HCT116 (cell line): ENCODE measurements around the gene GALNT14. TPM values are rescaled to one million over a fixed set of nuclear protein-coding genes. Genes with fewer than 3 reads are reported as not detected.

Experiments used
- ATAC-seq: fragments of 200-7000 bp; cut with Tn5 transposase; 2 replicates; pipeline ENCODE4 v1.9.1; 2020; ENCODE audit warnings: mild to moderate bottlenecking, moderate library complexity
- BruUV-seq: library from RNA; stranded (reverse); fragments of 400-500 nt; replicated peaks from 2 replicates; lab custom pipeline; 2021; lab: Mats Ljungman, UMichigan
- CTCF ChIA-PET: fragments of 300-600 bp; sonication (Branson Sonifier 250); formaldehyde crosslinking; loops from one replicate; lab custom pipeline; 2021; ENCODE audit warnings: antibody characterized with exemption; lab: Charles Lee
- POLR2A ChIA-PET: fragments of 300-600, 350-600 bp; sonication (Branson Sonifier 250); formaldehyde crosslinking; loops from one replicate; lab custom pipeline; 2021; ENCODE audit warnings: antibody characterized with exemption; lab: Charles Lee
- RAD21 ChIA-PET, 2 experiments: fragments of 300-600 bp; sonication (Branson Sonifier 250); formaldehyde crosslinking; loops; one replicate each; lab custom pipeline; 2023; ENCODE audit warnings: low total read pairs in 2 of 2; ENCODE audit not compliant: uncharacterized antibody in 2 of 2, unreplicated experiment in 2 of 2, low non-redundant PET in 1 of 2; lab: Charles Lee
- DNase-seq: peaks from one replicate; pipeline ENCODE4 v3.0.0-alpha.2; 2010; ENCODE audit warnings: low read depth, low spot score
- H2AFZ ChIP-seq: fragments of 200-600 bp; shearing (Covaris generic), sonication (generic); 2 replicates; pipeline ENCODE4 v1.6.1; 2017; ENCODE audit warnings: low read depth, mixed run types, mixed read lengths, antibody characterized with exemption, low read length; ENCODE audit not compliant: poor library complexity, severe bottlenecking
- H3K27ac ChIP-seq: 2 replicates; pipeline ENCODE4 v1.5.1; 2012; ENCODE audit warnings: low read depth, low read length
- H3K27me3 ChIP-seq: fragments of 200-600 bp; sonication (generic); 2 replicates; pipeline ENCODE4 v1.6.1; 2016; ENCODE audit warnings: mixed run types, low read length, mixed read lengths; ENCODE audit not compliant: insufficient read depth
- H3K36me3 ChIP-seq, 2 experiments: fragments of 200-500 bp in 1 of 2; fragments of 200-600 bp in 1 of 2; sonication (Bioruptor generic) in 1 of 2; sonication (generic) in 1 of 2; 2 replicates each; pipeline versions ENCODE4 v1.5.1 to v1.6.1; 2014 to 2016; ENCODE audit warnings: low read length in 2 of 2, inconsistent platforms in 1 of 2, mixed read lengths in 1 of 2, mixed run types in 1 of 2; ENCODE audit not compliant: insufficient read depth in 2 of 2, control insufficient read depth in 1 of 2
- H3K4me1 ChIP-seq, 2 experiments: fragments of 200-600 bp in 1 of 2; sonication (generic) in 1 of 2; 2 replicates each; pipeline versions ENCODE4 v1.5.1 to v1.6.1; 2012 to 2017; ENCODE audit warnings: low read length in 2 of 2, inconsistent platforms in 1 of 2, mild to moderate bottlenecking in 1 of 2, mixed read lengths in 1 of 2, mixed run types in 1 of 2, moderate library complexity in 1 of 2; ENCODE audit not compliant: insufficient read depth in 2 of 2, control insufficient read depth in 1 of 2
- H3K4me2 ChIP-seq: fragments of 200-600 bp; sonication (generic); 2 replicates; pipeline ENCODE4 v1.6.1; 2017; ENCODE audit warnings: mixed run types, low read length, mixed read lengths
- H3K4me3 ChIP-seq, 2 experiments: fragments of 200-600 bp in 1 of 2; sonication (generic) in 1 of 2; replicated peaks in 1 of 2; 2 replicates each; pipeline ENCODE4 v1.5.1; 2011 to 2016; ENCODE audit warnings: low read length in 2 of 2, control low read depth in 1 of 2, low read depth in 1 of 2, mild to moderate bottlenecking in 1 of 2, mixed read lengths in 1 of 2, mixed run types in 1 of 2
- H3K79me2 ChIP-seq: fragments of 200-600 bp; sonication (generic); 2 replicates; pipeline ENCODE4 v1.6.1; 2017; ENCODE audit warnings: mild to moderate bottlenecking, mixed run types, low read length, moderate library complexity, mixed read lengths; ENCODE audit not compliant: insufficient read depth
- H3K9ac ChIP-seq: fragments of 200-600 bp; sonication (generic); 2 replicates; pipeline ENCODE4 v1.6.1; 2016; ENCODE audit warnings: low read length, mixed read lengths
- H3K9me2 ChIP-seq: fragments of 200-600 bp; sonication (generic), shearing (Covaris generic); 2 replicates; pipeline ENCODE4 v1.6.1; 2017; ENCODE audit warnings: mixed run types, mild to moderate bottlenecking, moderate library complexity; ENCODE audit not compliant: insufficient read depth
- H3K9me3 ChIP-seq, 2 experiments: fragments of 200-500 bp in 1 of 2; fragments of 200-600 bp in 1 of 2; sonication (Bioruptor generic) in 1 of 2; sonication (generic) in 1 of 2; 2 replicates each; pipeline ENCODE4 v1.6.1; 2014 to 2017; ENCODE audit warnings: low read length in 2 of 2, mixed read lengths in 2 of 2, inconsistent platforms in 1 of 2, low read depth in 1 of 2, mild to moderate bottlenecking in 1 of 2, mixed run types in 1 of 2, moderate library complexity in 1 of 2; ENCODE audit not compliant: control insufficient read depth in 1 of 2, insufficient read depth in 1 of 2
- H4K20me1 ChIP-seq: fragments of 200-600 bp; sonication (generic), shearing (Covaris generic); 2 replicates; pipeline ENCODE4 v1.6.1; 2017; ENCODE audit warnings: mixed run types, mild to moderate bottlenecking, moderate library complexity; ENCODE audit not compliant: insufficient read depth
- CBX3 ChIP-seq: IDR thresholded peaks from 2 replicates; pipeline ENCODE4 v1.6.1; 2012; ENCODE audit warnings: low read depth
- CEBPB ChIP-seq: IDR thresholded peaks from 2 replicates; pipeline ENCODE4 v1.6.1; 2012; ENCODE audit warnings: low read depth
- ELF1 ChIP-seq: IDR thresholded peaks from 2 replicates; pipeline ENCODE4 v1.6.1; 2012; ENCODE audit warnings: low read depth, borderline replicate concordance
- EZH2 ChIP-seq: fragments of 200-600 bp; sonication (generic); IDR thresholded peaks from 2 replicates; pipeline ENCODE4 v1.6.1; 2017; ENCODE audit warnings: antibody characterized with exemption, mixed run types
- EZH2phosphoT487 ChIP-seq: fragments of 200-600 bp; IDR thresholded peaks from 2 replicates; pipeline ENCODE4 v1.6.1; 2018; ENCODE audit warnings: antibody characterized with exemption, borderline replicate concordance
- FOSL1 ChIP-seq: IDR thresholded peaks from 2 replicates; pipeline ENCODE4 v1.6.1; 2012; ENCODE audit warnings: low read depth
- MAX ChIP-seq: IDR thresholded peaks from 2 replicates; pipeline ENCODE4 v1.6.1; 2012
- POLR2AphosphoS5 ChIP-seq: IDR thresholded peaks from 2 replicates; pipeline ENCODE4 v1.6.1; 2011; ENCODE audit warnings: mild to moderate bottlenecking, low read depth, low read length, moderate library complexity
- RAD21 ChIP-seq: IDR thresholded peaks from 2 replicates; pipeline ENCODE4 v1.6.1; 2012; ENCODE audit warnings: low read depth, mild to moderate bottlenecking
- REST ChIP-seq: IDR thresholded peaks from 2 replicates; pipeline ENCODE4 v1.6.1; 2012; ENCODE audit warnings: low read depth
- SP1 ChIP-seq: IDR thresholded peaks from 2 replicates; pipeline ENCODE4 v1.6.1; 2012; ENCODE audit warnings: low read depth
- SRF ChIP-seq: IDR thresholded peaks from 2 replicates; pipeline ENCODE4 v1.6.1; 2012; ENCODE audit warnings: low read depth
- YY1 ChIP-seq: IDR thresholded peaks from 2 replicates; pipeline ENCODE4 v1.6.1; 2011; ENCODE audit warnings: low read length, low read depth, moderate library complexity, mild to moderate bottlenecking; ENCODE audit not compliant: insufficient replicate concordance; ENCODE audit errors: extremely low read depth
- ZNF274 ChIP-seq: fragments of 200-500 bp; sonication (Bioruptor generic); IDR thresholded peaks from 2 replicates; pipeline ENCODE4 v1.6.1; 2014; ENCODE audit warnings: mild to moderate bottlenecking, low read depth, low read length, inconsistent platforms
- intact Hi-C: fragments of 100-400 bp; cut with micrococcal nuclease; formaldehyde crosslinking; loops from 2 replicates; pipeline ENCODE4 v1.10.0; 2022
- total RNA-seq: library from RNA; stranded (reverse); gene quantifications from one replicate; pipeline ENCODE4 v1.2.1, GENCODE V29; 2021; ENCODE audit not compliant: unreplicated experiment
- TF ChIP-seq, protein P1 (sequence below): IDR thresholded peaks from 2 replicates; pipeline ENCODE4 v1.6.1; 2012

GALNT14 gene
- total RNA-seq, 1 experiment from 2014 or later = 11.2 TPM

- BruUV-seq = no TSS peak
- no peak overlapping the region for H3K9ac ChIP-seq
- H3K79me2 ChIP-seq = peaks cover 4% of the 10 kb centered on the region; the same call in 1 of the 2 replicates
- TF ChIP-seq RAD21 (no peak), CEBPB (no peak), MAX (no peak), POLR2AphosphoS5 (no peak)
- H3K9me2 ChIP-seq = no peaks in the 10 kb centered on the region
- H3K36me3 ChIP-seq = no peaks in the 10 kb centered on the region
- H3K9me3 ChIP-seq = no peaks in the 10 kb centered on the region
- DNase-seq (no peak), ATAC-seq (no peak)
- H2AFZ ChIP-seq = no peak overlapping the region
- H3K4me2 ChIP-seq = no peak overlapping the region
- H3K27ac ChIP-seq = no peak overlapping the region
- no peaks in the 10 kb centered on the region for H3K27me3 ChIP-seq
- H3K4me3 ChIP-seq = no peak overlapping the region
- RAD21 ChIA-PET = no interaction called here
- intact Hi-C loops = no loop called here
- POLR2A ChIA-PET = no interaction called here
- no peaks in the 10 kb centered on the region; the same call in 1 of the 2 replicates for H4K20me1 ChIP-seq
- H3K4me1 ChIP-seq = no peaks in the 10 kb centered on the region
- CTCF ChIA-PET = no interaction called here
Measured at GRCh38 chr2:31124904-31125303, 13.3 kb downstream of the GALNT14 start.

- DNase-seq (no peak), ATAC-seq (no peak)
- Histone ChIP-seq H3K9ac (no peak overlapping the region), H3K27ac (no peak overlapping the region), H3K4me3 (no peak overlapping the region), H3K36me3 (no peaks in the 10 kb centered on the region), H3K4me1 (no peaks in the 10 kb centered on the region), H3K4me2 (no peak overlapping the region), H3K27me3 (no peaks in the 10 kb centered on the region), H4K20me1 (no peaks in the 10 kb centered on the region), H3K9me2 (no peaks in the 10 kb centered on the region), H3K79me2 (no peaks in the 10 kb centered on the region), H3K9me3 (no peaks in the 10 kb centered on the region), H2AFZ (no peak overlapping the region)
- CTCF ChIA-PET = no interaction called here
- RAD21 ChIA-PET = no interaction called here
- BruUV-seq = no TSS peak
- POLR2A ChIA-PET = no interaction called here
- intact Hi-C loops = no loop called here
- TF ChIP-seq ELF1 = no peak
- TF ChIP-seq EZH2 = no peak
- no peak for TF ChIP-seq RAD21
- TF ChIP-seq REST = no peak
- no peak for TF ChIP-seq SP1
- TF ChIP-seq YY1 = no peak
- no peak for TF ChIP-seq CBX3
- no peak for TF ChIP-seq POLR2AphosphoS5
- TF ChIP-seq EZH2phosphoT487 = no peak
- no peak for TF ChIP-seq SRF
- TF ChIP-seq FOSL1 = no peak
- TF ChIP-seq MAX = no peak
- TF ChIP-seq ZNF274 = no peak
- TF ChIP-seq, protein P1, sequence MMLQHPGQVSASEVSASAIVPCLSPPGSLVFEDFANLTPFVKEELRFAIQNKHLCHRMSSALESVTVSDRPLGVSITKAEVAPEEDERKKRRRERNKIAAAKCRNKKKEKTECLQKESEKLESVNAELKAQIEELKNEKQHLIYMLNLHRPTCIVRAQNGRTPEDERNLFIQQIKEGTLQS = no peak
Measured at GRCh38 chr2:31122133-31122532, 16.1 kb downstream of the GALNT14 start.
